Measurements from ENCODE around the gene ACE. TPM values are rescaled to one million over a fixed set of nuclear protein-coding genes. Genes with fewer than 3 reads are reported as not detected.

ACE gene
- total RNA-seq, 1 experiment from 2014 or later, result 9.1 TPM

DNA sequence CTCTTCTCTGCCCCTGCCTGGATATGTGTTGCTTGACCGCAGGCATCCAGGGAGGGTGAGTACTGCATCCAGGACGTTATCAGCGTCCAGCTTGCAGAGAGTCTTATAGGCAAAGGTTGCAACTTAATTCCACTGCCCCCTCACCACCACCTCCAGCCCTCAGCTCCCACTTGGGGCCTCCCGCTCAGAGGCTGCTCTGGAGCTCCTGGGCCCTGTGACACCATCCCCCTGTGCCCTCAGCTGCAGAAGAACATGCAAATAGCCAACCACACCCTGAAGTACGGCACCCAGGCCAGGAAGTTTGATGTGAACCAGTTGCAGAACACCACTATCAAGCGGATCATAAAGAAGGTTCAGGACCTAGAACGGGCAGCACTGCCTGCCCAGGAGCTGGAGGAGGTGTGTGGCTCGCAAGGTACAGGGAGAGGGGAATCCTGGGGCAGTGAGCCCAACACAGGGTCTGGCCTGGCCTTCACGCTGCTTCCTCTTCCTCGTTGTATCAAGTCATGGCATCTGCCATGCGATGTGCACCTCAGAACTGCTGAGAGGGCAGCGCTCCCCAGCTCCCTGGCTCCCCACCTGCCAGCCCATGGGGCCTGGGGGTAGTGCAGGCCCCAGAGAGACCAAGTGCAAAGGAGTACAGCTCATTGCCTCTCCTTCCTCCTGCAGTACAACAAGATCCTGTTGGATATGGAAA is 9.6 kb downstream of the ACE start:
- Histone ChIP-seq H3K9ac (ENCODE audit: low read length) (no peak overlapping the region), H3F3A (ENCODE audit: low read length, unreplicated experiment) (no peaks in the 10 kb centered on the region), H3K27ac (ENCODE audit: low read length) (no peak overlapping the region), H2AFZ (ENCODE audit: low read length) (no peak overlapping the region), H3K27me3 (ENCODE audit: low read length) (no peaks in the 10 kb centered on the region), H3K36me3 (ENCODE audit: low read depth, low read length) (no peaks in the 10 kb centered on the region), H3K4me3 (ENCODE audit: low read length) (no peak overlapping the region), H3K4me2 (ENCODE audit: low read length) (no peak overlapping the region), H3K79me2 (ENCODE audit: low read length) (no peaks in the 10 kb centered on the region), H4K20me1 (ENCODE audit: low read length) (no peaks in the 10 kb centered on the region), H3K4me1 (ENCODE audit: insufficient read depth, low read length) (no peaks in the 10 kb centered on the region), H3K9me2 (replicated peaks; ENCODE audit: low read length) (no peaks in the 10 kb centered on the region), H3K9me3 (ENCODE audit: low read length) (no peaks in the 10 kb centered on the region)
- CTCF ChIA-PET, result no interaction called here
- POLR2A ChIA-PET (ENCODE audit: unreplicated experiment), result no interaction called here
- TF ChIP-seq EZH2 (IDR thresholded peaks at IDR 0.05; ENCODE audit: low read length, unreplicated experiment) (no peak), EZH2phosphoT487 (IDR thresholded peaks at IDR 0.05; ENCODE audit: borderline replicate concordance, low read length) (no peak), CTCF (conservative IDR thresholded peaks at IDR 0.05; ENCODE audit: low read depth, low read length) (no peak)
- BruUV-seq (replicated peaks), result no TSS peak
- intact Hi-C loops (cut with micrococcal nuclease), result no loop called here
- DNase-seq (no peak), ATAC-seq (no peak)

GRCh38 chr17:63487014-63487339 is 10.1 kb downstream of the ACE start:
- no peak overlapping the region for H3K27ac ChIP-seq (ENCODE audit: low read length)
- H4K20me1 ChIP-seq (ENCODE audit: low read length), result no peaks in the 10 kb centered on the region
- H3K4me1 ChIP-seq (ENCODE audit: insufficient read depth, low read length), result no peaks in the 10 kb centered on the region
- DNase-seq (no peak), ATAC-seq (no peak)
- no peak overlapping the region for H3K4me2 ChIP-seq (ENCODE audit: low read length)
- H3F3A ChIP-seq (ENCODE audit: low read length, unreplicated experiment), result no peaks in the 10 kb centered on the region
- no peaks in the 10 kb centered on the region for H3K27me3 ChIP-seq (ENCODE audit: low read length)
- POLR2A ChIA-PET (ENCODE audit: unreplicated experiment), result no interaction called here
- CTCF ChIA-PET, result no interaction called here
- H3K9me2 ChIP-seq (replicated peaks; ENCODE audit: low read length), result no peaks in the 10 kb centered on the region
- H2AFZ ChIP-seq (ENCODE audit: low read length), result no peak overlapping the region
- intact Hi-C loops (cut with micrococcal nuclease), result no loop called here
- no peaks in the 10 kb centered on the region for H3K36me3 ChIP-seq (ENCODE audit: low read depth, low read length)
- no TSS peak for BruUV-seq (replicated peaks)
- no peak overlapping the region for H3K4me3 ChIP-seq (ENCODE audit: low read length)
- no peak for TF ChIP-seq EZH2phosphoT487 (IDR thresholded peaks at IDR 0.05; ENCODE audit: borderline replicate concordance, low read length)
- TF ChIP-seq CTCF (conservative IDR thresholded peaks at IDR 0.05; ENCODE audit: low read depth, low read length), result no peak
- TF ChIP-seq EZH2 (IDR thresholded peaks at IDR 0.05; ENCODE audit: low read length, unreplicated experiment), result no peak
- no peaks in the 10 kb centered on the region for H3K9me3 ChIP-seq (ENCODE audit: low read length)
- H3K79me2 ChIP-seq (ENCODE audit: low read length), result no peaks in the 10 kb centered on the region
- H3K9ac ChIP-seq (ENCODE audit: low read length), result no peak overlapping the region

GRCh38 chr17:63488851-63489250 is 12.0 kb downstream of the ACE start:
- Histone ChIP-seq H3K9me3 (ENCODE audit: low read length) (no peaks in the 10 kb centered on the region), H3K27me3 (ENCODE audit: low read length) (no peaks in the 10 kb centered on the region), H3F3A (ENCODE audit: low read length, unreplicated experiment) (no peaks in the 10 kb centered on the region), H3K4me3 (ENCODE audit: low read length) (no peak overlapping the region), H3K79me2 (ENCODE audit: low read length) (no peaks in the 10 kb centered on the region), H4K20me1 (ENCODE audit: low read length) (no peaks in the 10 kb centered on the region), H3K9me2 (replicated peaks; ENCODE audit: low read length) (no peaks in the 10 kb centered on the region), H3K4me1 (ENCODE audit: insufficient read depth, low read length) (no peaks in the 10 kb centered on the region), H2AFZ (ENCODE audit: low read length) (no peak overlapping the region), H3K36me3 (ENCODE audit: low read depth, low read length) (no peaks in the 10 kb centered on the region), H3K27ac (ENCODE audit: low read length) (no peak overlapping the region), H3K4me2 (ENCODE audit: low read length) (no peak overlapping the region), H3K9ac (ENCODE audit: low read length) (no peak overlapping the region)
- intact Hi-C loops (cut with micrococcal nuclease), result no loop called here
- ChIA-PET POLR2A (ENCODE audit: unreplicated experiment) (no interaction called here), CTCF (no interaction called here)
- BruUV-seq (replicated peaks), result no TSS peak
- ATAC-seq (no peak), DNase-seq (no peak)
- no peak for TF ChIP-seq EZH2phosphoT487 (IDR thresholded peaks at IDR 0.05; ENCODE audit: borderline replicate concordance, low read length)
- no peak for TF ChIP-seq EZH2 (IDR thresholded peaks at IDR 0.05; ENCODE audit: low read length, unreplicated experiment)
- TF ChIP-seq CTCF (conservative IDR thresholded peaks at IDR 0.05; ENCODE audit: low read depth, low read length), result no peak

Data from PC-3 (cell line).